ENCODE measurements around the gene KLHL29.

DNA sequence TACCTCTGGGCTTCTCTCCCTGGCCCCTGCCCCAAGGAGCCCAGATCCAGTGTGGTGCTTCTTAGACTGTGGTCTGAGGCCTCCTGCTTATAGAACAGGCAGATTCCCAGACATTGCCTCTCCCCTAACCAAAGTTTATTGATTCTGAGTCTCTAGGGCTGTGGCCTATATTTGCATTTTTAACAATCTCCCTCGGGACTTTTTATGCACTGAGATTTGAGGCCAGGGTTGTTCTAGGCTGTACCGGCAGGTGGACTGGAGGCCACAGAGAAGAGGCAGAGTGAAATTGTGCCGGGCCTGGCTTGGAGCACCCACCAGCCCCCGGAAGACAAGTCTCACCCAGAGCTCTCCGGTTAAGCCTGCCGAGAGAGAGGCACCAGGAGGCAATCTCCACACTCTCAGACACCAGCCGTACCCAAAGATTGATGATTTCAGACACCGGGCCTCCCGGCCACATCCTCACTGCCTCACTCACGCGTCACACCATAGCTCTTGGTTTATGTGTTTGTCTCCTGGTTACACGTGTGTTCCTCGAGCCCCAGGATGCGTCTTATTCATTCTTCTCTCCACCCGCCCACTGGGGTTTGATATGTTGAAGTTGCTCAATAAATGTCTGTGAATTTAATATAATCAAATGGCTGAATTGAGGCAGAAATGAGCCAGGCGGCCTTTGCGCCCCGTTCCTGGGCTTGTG, 203.7 kb downstream of the KLHL29 start:
- TF ChIP-seq, protein P1, sequence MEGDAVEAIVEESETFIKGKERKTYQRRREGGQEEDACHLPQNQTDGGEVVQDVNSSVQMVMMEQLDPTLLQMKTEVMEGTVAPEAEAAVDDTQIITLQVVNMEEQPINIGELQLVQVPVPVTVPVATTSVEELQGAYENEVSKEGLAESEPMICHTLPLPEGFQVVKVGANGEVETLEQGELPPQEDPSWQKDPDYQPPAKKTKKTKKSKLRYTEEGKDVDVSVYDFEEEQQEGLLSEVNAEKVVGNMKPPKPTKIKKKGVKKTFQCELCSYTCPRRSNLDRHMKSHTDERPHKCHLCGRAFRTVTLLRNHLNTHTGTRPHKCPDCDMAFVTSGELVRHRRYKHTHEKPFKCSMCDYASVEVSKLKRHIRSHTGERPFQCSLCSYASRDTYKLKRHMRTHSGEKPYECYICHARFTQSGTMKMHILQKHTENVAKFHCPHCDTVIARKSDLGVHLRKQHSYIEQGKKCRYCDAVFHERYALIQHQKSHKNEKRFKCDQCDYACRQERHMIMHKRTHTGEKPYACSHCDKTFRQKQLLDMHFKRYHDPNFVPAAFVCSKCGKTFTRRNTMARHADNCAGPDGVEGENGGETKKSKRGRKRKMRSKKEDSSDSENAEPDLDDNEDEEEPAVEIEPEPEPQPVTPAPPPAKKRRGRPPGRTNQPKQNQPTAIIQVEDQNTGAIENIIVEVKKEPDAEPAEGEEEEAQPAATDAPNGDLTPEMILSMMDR (conservative IDR thresholded peaks at IDR 0.05; ENCODE audit: low read depth, low read length) = no peak
- no peak for TF ChIP-seq EZH2phosphoT487 (IDR thresholded peaks at IDR 0.05; ENCODE audit: borderline replicate concordance, low read length)
